Measurements from ENCODE around the gene SLC22A5.
A peak's percentile ranks its signal among the peaks of the same experiment; 100 is the strongest.

The SLC22A5 gene

GRCh38 chr5:132369474-132370180 is at the start of gene SLC22A5:
Gene SLC22A5, plus strand, starts transcription at chr5:132369710. Its CDS starts 263 bp downstream, at chr5:132369973.
- Histone ChIP-seq H3K9ac (ENCODE audit: low read depth, low read length) (peak within 1 kb of the TSS; percentile 60), H3K4me1 (ENCODE audit: insufficient read depth, low read length) (no peaks in the 10 kb centered on the region), H3K36me3 (ENCODE audit: insufficient read depth, low read length) (no peaks in the 10 kb centered on the region)

GRCh38 chr5:132319975-132320374 is 49.5 kb upstream of the SLC22A5 start:
- Histone ChIP-seq H3K4me1 (ENCODE audit: insufficient read depth, low read length) (peaks cover 14% of the 10 kb centered on the region; the same call in 1 of the 2 replicates), H3K9ac (ENCODE audit: low read depth, low read length) (no peak overlapping the region), H3K36me3 (ENCODE audit: insufficient read depth, low read length) (no peaks in the 10 kb centered on the region), H3K9me3 (ENCODE audit: control insufficient read depth, insufficient read depth, low read length) (no peaks in the 10 kb centered on the region)

More at GRCh38 chr5:132369474-132370180, at the start of gene SLC22A5:
- no peaks in the 10 kb centered on the region for H3K9me3 ChIP-seq (ENCODE audit: control insufficient read depth, insufficient read depth, low read length)

- H3K36me3 ChIP-seq (ENCODE audit: insufficient read depth, low read length): no peaks in the 10 kb centered on the region
- H3K9ac ChIP-seq (ENCODE audit: low read depth, low read length): no peak overlapping the region
- H3K4me1 ChIP-seq (ENCODE audit: insufficient read depth, low read length): peaks cover 9% of the 10 kb centered on the region; the same call in 1 of the 2 replicates
- no peaks in the 10 kb centered on the region for H3K9me3 ChIP-seq (ENCODE audit: control insufficient read depth, insufficient read depth, low read length)
Measured at GRCh38 chr5:132321109-132321721, 48.3 kb upstream of the SLC22A5 start.

GRCh38 chr5:132322266-132322665 is 47.2 kb upstream of the SLC22A5 start:
- Histone ChIP-seq H3K9me3 (ENCODE audit: control insufficient read depth, insufficient read depth, low read length) (no peaks in the 10 kb centered on the region), H3K36me3 (ENCODE audit: insufficient read depth, low read length) (no peaks in the 10 kb centered on the region), H3K4me1 (ENCODE audit: insufficient read depth, low read length) (peaks cover 9% of the 10 kb centered on the region; the same call in 1 of the 2 replicates), H3K9ac (ENCODE audit: low read depth, low read length) (no peak overlapping the region)

- Histone ChIP-seq H3K4me1 (ENCODE audit: insufficient read depth, low read length) (peaks cover 9% of the 10 kb centered on the region; the same call in 1 of the 2 replicates), H3K9me3 (ENCODE audit: control insufficient read depth, insufficient read depth, low read length) (no peaks in the 10 kb centered on the region), H3K9ac (ENCODE audit: low read depth, low read length) (no peak overlapping the region), H3K36me3 (ENCODE audit: insufficient read depth, low read length) (no peaks in the 10 kb centered on the region)
Measured at GRCh38 chr5:132323202-132323601, 46.3 kb upstream of the SLC22A5 start.

GRCh38 chr5:132325691-132326090 is 43.8 kb upstream of the SLC22A5 start:
- Histone ChIP-seq H3K9ac (ENCODE audit: low read depth, low read length) (no peak overlapping the region), H3K4me1 (ENCODE audit: insufficient read depth, low read length) (peaks cover 9% of the 10 kb centered on the region; the same call in 1 of the 2 replicates), H3K9me3 (ENCODE audit: control insufficient read depth, insufficient read depth, low read length) (no peaks in the 10 kb centered on the region), H3K36me3 (ENCODE audit: insufficient read depth, low read length) (no peaks in the 10 kb centered on the region)

- Histone ChIP-seq H3K9me3 (ENCODE audit: control insufficient read depth, insufficient read depth, low read length) (no peaks in the 10 kb centered on the region), H3K4me1 (ENCODE audit: insufficient read depth, low read length) (0 out of 2 replicates have a peak, but pooled peaks cover 7% of the 10 kb centered on the region), H3K9ac (ENCODE audit: low read depth, low read length) (no peak overlapping the region), H3K36me3 (ENCODE audit: insufficient read depth, low read length) (no peaks in the 10 kb centered on the region)
Measured at GRCh38 chr5:132327252-132327955, 42.1 kb upstream of the SLC22A5 start.

- H3K9me3 ChIP-seq (ENCODE audit: control insufficient read depth, insufficient read depth, low read length): no peaks in the 10 kb centered on the region
- H3K4me1 ChIP-seq (ENCODE audit: insufficient read depth, low read length): no peaks in the 10 kb centered on the region
- no peak overlapping the region for H3K9ac ChIP-seq (ENCODE audit: low read depth, low read length)
- H3K36me3 ChIP-seq (ENCODE audit: insufficient read depth, low read length): no peaks in the 10 kb centered on the region
Measured at GRCh38 chr5:132334812-132335211, 34.7 kb upstream of the SLC22A5 start.

- Histone ChIP-seq H3K9ac (ENCODE audit: low read depth, low read length) (no peak overlapping the region), H3K9me3 (ENCODE audit: control insufficient read depth, insufficient read depth, low read length) (no peaks in the 10 kb centered on the region), H3K36me3 (ENCODE audit: insufficient read depth, low read length) (no peaks in the 10 kb centered on the region), H3K4me1 (ENCODE audit: insufficient read depth, low read length) (no peaks in the 10 kb centered on the region)
Measured at GRCh38 chr5:132335402-132335801, 34.1 kb upstream of the SLC22A5 start.

GRCh38 chr5:132339502-132339901 is 30.0 kb upstream of the SLC22A5 start:
- Histone ChIP-seq H3K36me3 (ENCODE audit: insufficient read depth, low read length) (no peaks in the 10 kb centered on the region), H3K9me3 (ENCODE audit: control insufficient read depth, insufficient read depth, low read length) (no peaks in the 10 kb centered on the region), H3K9ac (ENCODE audit: low read depth, low read length) (no peak overlapping the region), H3K4me1 (ENCODE audit: insufficient read depth, low read length) (no peaks in the 10 kb centered on the region)

GRCh38 chr5:132342291-132343180 is 27.0 kb upstream of the SLC22A5 start:
- H3K36me3 ChIP-seq (ENCODE audit: insufficient read depth, low read length): no peaks in the 10 kb centered on the region
- H3K9me3 ChIP-seq (ENCODE audit: control insufficient read depth, insufficient read depth, low read length): no peaks in the 10 kb centered on the region; the same call in 1 of the 2 replicates
- H3K4me1 ChIP-seq (ENCODE audit: insufficient read depth, low read length): no peaks in the 10 kb centered on the region
- no peak overlapping the region for H3K9ac ChIP-seq (ENCODE audit: low read depth, low read length)

GRCh38 chr5:132344775-132345514 is 24.6 kb upstream of the SLC22A5 start:
- peaks cover 2% of the 10 kb centered on the region; the same call in 1 of the 2 replicates for H3K9me3 ChIP-seq (ENCODE audit: control insufficient read depth, insufficient read depth, low read length)
- no peak overlapping the region for H3K9ac ChIP-seq (ENCODE audit: low read depth, low read length)
- H3K36me3 ChIP-seq (ENCODE audit: insufficient read depth, low read length): no peaks in the 10 kb centered on the region
- H3K4me1 ChIP-seq (ENCODE audit: insufficient read depth, low read length): no peaks in the 10 kb centered on the region

- peaks cover 6% of the 10 kb centered on the region; the same call in 1 of the 2 replicates for H3K9me3 ChIP-seq (ENCODE audit: control insufficient read depth, insufficient read depth, low read length)
- H3K9ac ChIP-seq (ENCODE audit: low read depth, low read length): no peak overlapping the region
- no peaks in the 10 kb centered on the region; the same call in 1 of the 2 replicates for H3K4me1 ChIP-seq (ENCODE audit: insufficient read depth, low read length)
- H3K36me3 ChIP-seq (ENCODE audit: insufficient read depth, low read length): peaks cover 4% of the 10 kb centered on the region; the same call in 1 of the 2 replicates
Measured at GRCh38 chr5:132353486-132353995, 16.0 kb upstream of the SLC22A5 start.
